Measurements from ENCODE around the gene PRMT7.

GRCh38 chr16:68372381-68372720 lies 61.5 kb downstream of the PRMT7 start:
- TF ChIP-seq CTCF (conservative IDR thresholded peaks at IDR 0.05) (no peak), ZFX (IDR thresholded peaks at IDR 0.05) (no peak)
